H9 (cell line): ENCODE results near the gene BUB1. TPM values are rescaled to one million over a fixed set of nuclear protein-coding genes. Genes with fewer than 3 reads are reported as not detected.

Source experiments
- DNase-seq: peaks from one replicate; pipeline ENCODE4 v3.0.0-alpha.2; 2017
- H2AFZ ChIP-seq: one replicate; pipeline ENCODE4 v1.6.1; 2013; ENCODE audit warnings: mild to moderate bottlenecking, low read length, control low read depth, moderate library complexity
- H2AK5ac ChIP-seq: 2 replicates; pipeline ENCODE4 v1.6.1; 2013; ENCODE audit warnings: low read length, control low read depth, mixed read lengths; ENCODE audit not compliant: insufficient read length
- H2BK120ac ChIP-seq: one replicate; pipeline ENCODE4 v1.6.1; 2013; ENCODE audit warnings: low read depth, mild to moderate bottlenecking, low read length, control low read depth, inconsistent platforms; ENCODE audit not compliant: poor library complexity, severe bottlenecking
- H2BK12ac ChIP-seq: 2 replicates; pipeline ENCODE4 v1.6.1; 2013; ENCODE audit warnings: low read length, control low read depth, mixed read lengths, low read depth; ENCODE audit not compliant: insufficient read length
- H2BK15ac ChIP-seq: 2 replicates; pipeline ENCODE4 v1.6.1; 2013; ENCODE audit warnings: low read depth, low read length, control low read depth
- H2BK20ac ChIP-seq: one replicate; pipeline ENCODE4 v1.6.1; 2013; ENCODE audit warnings: low read depth, mild to moderate bottlenecking, low read length, control low read depth, inconsistent platforms; ENCODE audit not compliant: poor library complexity, severe bottlenecking
- H2BK5ac ChIP-seq: 2 replicates; pipeline ENCODE4 v1.6.1; 2013; ENCODE audit warnings: low read length, control low read depth, mixed read lengths; ENCODE audit not compliant: insufficient read length
- H3K14ac ChIP-seq: 2 replicates; pipeline ENCODE4 v1.6.1; 2013; ENCODE audit warnings: low read length, control low read depth; ENCODE audit not compliant: insufficient read depth
- H3K18ac ChIP-seq: 2 replicates; pipeline ENCODE4 v1.6.1; 2013; ENCODE audit warnings: low read depth, mild to moderate bottlenecking, mixed read lengths, low read length, control low read depth; ENCODE audit not compliant: insufficient read length
- H3K23ac ChIP-seq: 2 replicates; pipeline ENCODE4 v1.6.1; 2013; ENCODE audit warnings: low read length, control low read depth, mixed read lengths, low read depth; ENCODE audit not compliant: insufficient read length
- H3K23me2 ChIP-seq: 2 replicates; pipeline ENCODE4 v1.6.1; 2013; ENCODE audit warnings: low read depth, mild to moderate bottlenecking, mixed read lengths, low read length, control low read depth; ENCODE audit not compliant: insufficient read length, poor library complexity, severe bottlenecking
- H3K27ac ChIP-seq: 2 replicates; pipeline ENCODE4 v1.5.1; 2013; ENCODE audit warnings: low read length, control low read depth, mixed read lengths, low read depth; ENCODE audit not compliant: insufficient read length
- H3K27me3 ChIP-seq: 2 replicates; pipeline ENCODE4 v1.6.1; 2013; ENCODE audit warnings: low read length, control low read depth, inconsistent platforms; ENCODE audit not compliant: insufficient read depth
- H3K4ac ChIP-seq: 2 replicates; pipeline ENCODE4 v1.6.1; 2013; ENCODE audit warnings: low read depth, mild to moderate bottlenecking, control low read depth, inconsistent platforms, low read length, moderate library complexity
- H3K4me1 ChIP-seq: 2 replicates; pipeline ENCODE4 v1.6.1; 2013; ENCODE audit warnings: low read length, control low read depth, inconsistent platforms; ENCODE audit not compliant: insufficient read depth
- H3K4me2 ChIP-seq: 2 replicates; pipeline ENCODE4 v1.6.1; 2013; ENCODE audit warnings: low read length, control low read depth, mixed read lengths; ENCODE audit not compliant: insufficient read length, insufficient read depth
- H3K56ac ChIP-seq: 2 replicates; pipeline ENCODE4 v1.6.1; 2013; ENCODE audit warnings: low read depth, mild to moderate bottlenecking, mixed read lengths, low read length, control low read depth; ENCODE audit not compliant: insufficient read length
- H3K79me1 ChIP-seq: 2 replicates; pipeline ENCODE4 v1.6.1; 2013; ENCODE audit warnings: low read depth, mild to moderate bottlenecking, moderate library complexity, low read length, control low read depth, inconsistent platforms; ENCODE audit not compliant: insufficient read depth, poor library complexity, severe bottlenecking
- H3K79me2 ChIP-seq: 2 replicates; pipeline ENCODE4 v1.6.1; 2013; ENCODE audit warnings: low read length, control low read depth, inconsistent platforms; ENCODE audit not compliant: insufficient read depth
- H3K9ac ChIP-seq: 2 replicates; pipeline ENCODE4 v1.6.1; 2013; ENCODE audit warnings: low read length, control low read depth, mixed read lengths; ENCODE audit not compliant: insufficient read length; ENCODE audit errors: extremely low read depth
- H3K9me3 ChIP-seq: one replicate; pipeline ENCODE4 v1.6.1; 2013; ENCODE audit warnings: low read depth, low read length, inconsistent platforms; ENCODE audit not compliant: control insufficient read depth
- H3T11ph ChIP-seq: one replicate; pipeline ENCODE4 v1.6.1; 2013; ENCODE audit warnings: mild to moderate bottlenecking, low read length, control low read depth, inconsistent platforms
- H4K20me1 ChIP-seq: one replicate; pipeline ENCODE4 v1.6.1; 2013; ENCODE audit not compliant: control insufficient read depth, insufficient read length, insufficient read depth
- H4K5ac ChIP-seq: 2 replicates; pipeline ENCODE4 v1.6.1; 2013; ENCODE audit warnings: low read depth, mild to moderate bottlenecking, mixed read lengths, low read length, control low read depth; ENCODE audit not compliant: insufficient read length
- H4K8ac ChIP-seq: replicated peaks from 2 replicates; pipeline ENCODE4 v1.6.1; 2013; ENCODE audit warnings: low read length, control low read depth, mixed read lengths, low read depth; ENCODE audit not compliant: insufficient read length
- H4K91ac ChIP-seq: 2 replicates; pipeline ENCODE4 v1.6.1; 2013; ENCODE audit warnings: low read depth, mild to moderate bottlenecking, moderate library complexity, mixed read lengths, low read length, control low read depth; ENCODE audit not compliant: insufficient read length
- H3K27ac Mint-ChIP-seq, 3 experiments: 2 replicates in 2 of 3; 3 replicates in 1 of 3; pipeline ENCODE4 v1.8.0; 2020 to 2021; ENCODE audit warnings: mixed read lengths in 3 of 3, mild to moderate bottlenecking in 1 of 3, moderate library complexity in 1 of 3
- H3K27me3 Mint-ChIP-seq: 2 replicates; pipeline ENCODE4 v1.8.0; 2021; ENCODE audit warnings: low read depth, mild to moderate bottlenecking, moderate library complexity, mixed read lengths
- H3K36me3 Mint-ChIP-seq, 3 experiments: 2 replicates in 2 of 3; 3 replicates in 1 of 3; pipeline ENCODE4 v1.8.0; 2020 to 2021; ENCODE audit warnings: low read depth in 3 of 3, mixed read lengths in 3 of 3; ENCODE audit not compliant: insufficient read depth in 1 of 3
- H3K4me1 Mint-ChIP-seq, 2 experiments: 2 replicates each; pipeline ENCODE4 v1.8.0; 2020; ENCODE audit warnings: mixed read lengths in 2 of 2
- H3K4me3 Mint-ChIP-seq, 2 experiments: 2 replicates in 1 of 2; 3 replicates in 1 of 2; pipeline ENCODE4 v1.8.0; 2020 to 2021; ENCODE audit warnings: mild to moderate bottlenecking in 2 of 2, mixed read lengths in 2 of 2, moderate library complexity in 1 of 2
- H3K9me3 Mint-ChIP-seq, 2 experiments: 2 replicates in 1 of 2; 3 replicates in 1 of 2; pipeline ENCODE4 v1.8.0; 2020; ENCODE audit warnings: mild to moderate bottlenecking in 2 of 2, mixed read lengths in 2 of 2, moderate library complexity in 1 of 2
- WGBS: extraction: QIAGEN DNeasy Blood & Tissue Kit; methylation state at CpG from one replicate; pipeline ENCODE4 v1.1.7; 2013; ENCODE audit warnings: missing lambda C conversion rate, low lambda C conversion rate, mixed read lengths; ENCODE audit not compliant: insufficient read length; ENCODE audit errors: extremely low coverage; 5-methylcytosine and 5-hydroxymethylcytosine counted together
- total RNA-seq: library from RNA; stranded (reverse); gene quantifications from 2 replicates; pipeline ENCODE4 v1.2.1, GENCODE V29; 2021
- TF ChIP-seq, protein P1 (sequence below): fragments of 200-600 bp; sonication (generic); conservative IDR thresholded peaks from 3 replicates; pipeline ENCODE4 v1.8.0; 2021; ENCODE audit warnings: antibody characterized with exemption, mild to moderate bottlenecking

Gene BUB1
- total RNA-seq, 1 experiment from 2014 or later, result 144 TPM

DNA sequence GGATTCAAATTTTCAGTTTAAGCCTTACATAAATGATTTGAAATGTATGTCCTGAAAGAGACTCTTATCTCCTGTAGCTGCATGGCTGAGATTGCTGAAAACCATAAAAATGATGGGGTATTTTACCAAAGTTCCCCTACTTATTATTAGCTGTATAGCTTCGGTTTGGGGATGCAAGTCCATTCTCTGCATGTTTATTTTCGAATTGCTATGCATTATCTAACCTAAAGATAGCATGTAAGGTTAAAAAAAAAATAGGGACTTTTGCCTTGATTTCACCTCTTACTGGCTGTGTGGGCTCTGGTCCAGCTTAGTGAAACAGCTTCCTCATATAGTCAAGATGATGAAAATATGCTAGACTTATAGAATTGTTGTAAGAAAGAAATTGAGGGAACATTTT lies 40.5 kb upstream of the BUB1 start:
- WGBS, result no CpG with 5 or more reads among the region's 2 CpGs
- Histone ChIP-seq H4K20me1 (no peaks in the 10 kb centered on the region), H2BK20ac (no peak overlapping the region), H3K79me2 (no peaks in the 10 kb centered on the region), H4K8ac (no peak overlapping the region), H2BK15ac (no peak overlapping the region), H2BK5ac (no peak overlapping the region), H3K79me1 (no peaks in the 10 kb centered on the region), H3K56ac (no peak overlapping the region), H3K9ac (no peak overlapping the region), H2BK12ac (no peak overlapping the region), H3K23me2 (no peaks in the 10 kb centered on the region), H2AFZ (no peak overlapping the region), H3K27me3 (no peaks in the 10 kb centered on the region), H3K9me3 (no peaks in the 10 kb centered on the region), H3K4me1 (no peaks in the 10 kb centered on the region), H3K14ac (no peak overlapping the region), H3T11ph (no peak overlapping the region), H3K27ac (no peak overlapping the region), H3K23ac (no peak overlapping the region), H2BK120ac (no peak overlapping the region), H3K4me2 (no peak overlapping the region), H2AK5ac (no peak overlapping the region), H4K5ac (no peak overlapping the region), H3K18ac (no peak overlapping the region), H3K4ac (no peak overlapping the region), H4K91ac (no peak overlapping the region)
- H3K4me1 Mint-ChIP-seq, result peaks cover 0 to 12% of the 10 kb centered on the region in 2 experiments; a peak in 1 of 4 replicates
- H3K36me3 Mint-ChIP-seq, result no peaks in the 10 kb centered on the region
- TF ChIP-seq, protein P1, sequence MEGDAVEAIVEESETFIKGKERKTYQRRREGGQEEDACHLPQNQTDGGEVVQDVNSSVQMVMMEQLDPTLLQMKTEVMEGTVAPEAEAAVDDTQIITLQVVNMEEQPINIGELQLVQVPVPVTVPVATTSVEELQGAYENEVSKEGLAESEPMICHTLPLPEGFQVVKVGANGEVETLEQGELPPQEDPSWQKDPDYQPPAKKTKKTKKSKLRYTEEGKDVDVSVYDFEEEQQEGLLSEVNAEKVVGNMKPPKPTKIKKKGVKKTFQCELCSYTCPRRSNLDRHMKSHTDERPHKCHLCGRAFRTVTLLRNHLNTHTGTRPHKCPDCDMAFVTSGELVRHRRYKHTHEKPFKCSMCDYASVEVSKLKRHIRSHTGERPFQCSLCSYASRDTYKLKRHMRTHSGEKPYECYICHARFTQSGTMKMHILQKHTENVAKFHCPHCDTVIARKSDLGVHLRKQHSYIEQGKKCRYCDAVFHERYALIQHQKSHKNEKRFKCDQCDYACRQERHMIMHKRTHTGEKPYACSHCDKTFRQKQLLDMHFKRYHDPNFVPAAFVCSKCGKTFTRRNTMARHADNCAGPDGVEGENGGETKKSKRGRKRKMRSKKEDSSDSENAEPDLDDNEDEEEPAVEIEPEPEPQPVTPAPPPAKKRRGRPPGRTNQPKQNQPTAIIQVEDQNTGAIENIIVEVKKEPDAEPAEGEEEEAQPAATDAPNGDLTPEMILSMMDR, result no peak
- H3K9me3 Mint-ChIP-seq, result no peaks in the 10 kb centered on the region
- H3K4me3 Mint-ChIP-seq, result no peak overlapping the region
- no peak overlapping the region for H3K27ac Mint-ChIP-seq
- no peak for DNase-seq
- no peaks in the 10 kb centered on the region; the same call in 1 of the 2 replicates for H3K27me3 Mint-ChIP-seq
